Gastrocnemius medialis (tissue), 4 donors: ENCODE measurements around the gene PGAM2. TPM values are rescaled to one million over a fixed set of nuclear protein-coding genes. Genes with fewer than 3 reads are reported as not detected.

Source experiments
- ATAC-seq, 2 donors: fragments of 150-250 bp; one replicate each; pipeline ENCODE4 v1.9.1; 2016
- DNase-seq, 2 donors: peaks; one replicate each; pipeline ENCODE4 v3.0.0-alpha.2; 2019
- H3K27ac ChIP-seq, 4 donors: fragments of 200-600 bp; sonication (generic); 1 replicate in 1 of 4; 2 replicates in 3 of 4; pipeline ENCODE4 v1.5.1; 2016 to 2018; ENCODE audit warnings: mild to moderate bottlenecking in 2 of 4, moderate library complexity in 1 of 4
- H3K27me3 ChIP-seq, 3 donors: fragments of 200-600 bp; sonication (generic) in 2 of 3; 1 replicate in 1 of 3; 2 replicates in 2 of 3; pipeline versions ENCODE4 v1.5.1 to v1.6.0; 2016 to 2019; ENCODE audit warnings: mild to moderate bottlenecking in 1 of 3, moderate library complexity in 1 of 3
- H3K36me3 ChIP-seq, 2 donors: fragments of 200-600 bp; sonication (generic) in 1 of 2; one replicate each; pipeline ENCODE4 v1.5.1; 2017 to 2018
- H3K4me1 ChIP-seq, 2 donors: fragments of 200-600 bp; sonication (generic) in 1 of 2; one replicate each; pipeline ENCODE4 v1.5.1; 2016 to 2017; ENCODE audit warnings: mild to moderate bottlenecking in 2 of 2
- H3K4me3 ChIP-seq, 4 donors: fragments of 200-600 bp; sonication (generic) in 3 of 4; 1 replicate in 1 of 4; 2 replicates in 3 of 4; pipeline ENCODE4 v1.5.1; 2016 to 2019; ENCODE audit warnings: mild to moderate bottlenecking in 2 of 4
- H3K9me3 ChIP-seq, 3 donors: fragments of 200-600 bp; sonication (generic) in 2 of 3; 1 replicate in 1 of 3; 2 replicates in 2 of 3; pipeline ENCODE4 v1.5.1; 2016 to 2019
- CTCF ChIP-seq, 5 experiments: fragments of 450-650 bp in 3 of 5; fragments of 200-600 bp in 2 of 5; sonication (generic) in 2 of 5; IDR thresholded peaks in 4 of 5; conservative IDR thresholded peaks in 1 of 5; 1 replicate in 4 of 5; 2 replicates in 1 of 5; pipeline ENCODE4 v1.5.1; 2016 to 2019; ENCODE audit warnings: antibody characterized with exemption in 5 of 5, mild to moderate bottlenecking in 3 of 5, moderate library complexity in 3 of 5
- POLR2A ChIP-seq, 2 donors: fragments of 450-650 bp; IDR thresholded peaks; one replicate each; pipeline ENCODE4 v1.6.1; 2017; ENCODE audit warnings: antibody characterized with exemption in 2 of 2, mild to moderate bottlenecking in 2 of 2, moderate library complexity in 2 of 2
- in situ Hi-C, 4 donors: fragments of 200-750 bp; cut with MboI; loops; one replicate each; pipeline versions ENCODE4 v1.15.0 to v1.8.0; 2017; ENCODE audit warnings: low sequenced_read_pairs in 4 of 4
- intact Hi-C: fragments of 100-400 bp; cut with DNase I; formaldehyde crosslinking; loops from one replicate; pipeline ENCODE4 v1.15.1; 2023; ENCODE audit warnings: low total_unique reads
- total RNA-seq, 4 donors: library from RNA; depleted of rRNA; stranded (reverse); fragments of >200 nt; gene quantifications; one replicate each; pipeline versions ENCODE4 v1.1.0 to v1.2.3, GENCODE V29; 2016

Gene PGAM2
- total RNA-seq, 4 donors from 2014 or later: 129 to 355 (median 306) TPM

- TF ChIP-seq CTCF (IDR thresholded peaks at IDR 0.05 in 4 of 5, conservative IDR thresholded peaks at IDR 0.05 in 1 of 5): no peak
- no peak for TF ChIP-seq POLR2A (IDR thresholded peaks at IDR 0.05)
- Histone ChIP-seq H3K36me3 (peaks cover 0 to 44% of the 10 kb centered on the region in 2 donors), H3K4me1 (peaks cover 46 to 56% of the 10 kb centered on the region in 2 donors), H3K4me3 (no peak overlapping the region), H3K27me3 (no peaks in the 10 kb centered on the region), H3K9me3 (no peaks in the 10 kb centered on the region), H3K27ac (peak overlapping the region; percentile 85 to 95 (median 90))
- in situ Hi-C loops: no loop called here
- intact Hi-C loops: loop anchor here (1.0 kb wide), 1 partner anchor 16 kb away; no protein-coding TSS in a partner anchor
- no peak for DNase-seq
- ATAC-seq: no peak
Observed at GRCh38 chr7:44061645-44062179, 3.7 kb downstream of the PGAM2 start.

GRCh38 chr7:44060948-44061644 lies 4.3 kb downstream of the PGAM2 start:
- Histone ChIP-seq H3K36me3 (peaks cover 0 to 50% of the 10 kb centered on the region in 2 donors), H3K27ac (peak overlapping the region in 3 of 4 donors; percentile 35 to 95 (median 88)), H3K4me3 (no peak overlapping the region), H3K4me1 (peaks cover 40 to 50% of the 10 kb centered on the region in 2 donors), H3K9me3 (no peaks in the 10 kb centered on the region), H3K27me3 (no peaks in the 10 kb centered on the region)
- in situ Hi-C loops (no loop called here), intact Hi-C loops (loop anchor here (1.0 kb wide), 1 partner anchor 16 kb away; no protein-coding TSS in a partner anchor)
- TF ChIP-seq CTCF (IDR thresholded peaks at IDR 0.05 in 4 of 5, conservative IDR thresholded peaks at IDR 0.05 in 1 of 5) (no peak), POLR2A (IDR thresholded peaks at IDR 0.05) (no peak)
- ATAC-seq (no peak), DNase-seq (peak in 1 of 2 donors; percentile 12)

- ATAC-seq: no peak
- TF ChIP-seq POLR2A (IDR thresholded peaks at IDR 0.05) (no peak), CTCF (IDR thresholded peaks at IDR 0.05 in 4 of 5, conservative IDR thresholded peaks at IDR 0.05 in 1 of 5) (no peak)
Observed at GRCh38 chr7:44060091-44060947, 5.0 kb downstream of the PGAM2 start.

GRCh38 chr7:44059219-44060090 lies 5.9 kb downstream of the PGAM2 start:
- peaks cover 30 to 33% of the 10 kb centered on the region in 2 donors for H3K4me1 ChIP-seq
- no peaks in the 10 kb centered on the region for H3K9me3 ChIP-seq
- no peaks in the 10 kb centered on the region for H3K27me3 ChIP-seq
- TF ChIP-seq CTCF (IDR thresholded peaks at IDR 0.05 in 4 of 5, conservative IDR thresholded peaks at IDR 0.05 in 1 of 5) (no peak), POLR2A (IDR thresholded peaks at IDR 0.05) (no peak)
- peak in 1 of 2 donors; percentile 12 for DNase-seq
- H3K36me3 ChIP-seq: peaks cover 0 to 59% of the 10 kb centered on the region in 2 donors
- intact Hi-C loops: no loop called here
- H3K27ac ChIP-seq: peak overlapping the region in 1 of 4 donors; percentile 95
- H3K4me3 ChIP-seq: no peak overlapping the region
- ATAC-seq: no peak
- in situ Hi-C loops: no loop called here

More at GRCh38 chr7:44060091-44060947, 5.0 kb downstream of the PGAM2 start:
- H3K9me3 ChIP-seq: no peaks in the 10 kb centered on the region
- H3K4me3 ChIP-seq: no peak overlapping the region
- peak in 1 of 2 donors; percentile 11 for DNase-seq
- intact Hi-C loops: no loop called here
- H3K27me3 ChIP-seq: no peaks in the 10 kb centered on the region
- peaks cover 0 to 51% of the 10 kb centered on the region in 2 donors for H3K36me3 ChIP-seq
- in situ Hi-C loops: no loop called here
- peaks cover 33 to 42% of the 10 kb centered on the region in 2 donors for H3K4me1 ChIP-seq
- H3K27ac ChIP-seq: peak overlapping the region in 2 of 4 donors; percentile 88 to 95
